DMS53 (cell line): ENCODE measurements around the gene NME3.
A peak's percentile ranks its signal among the peaks of the same experiment; 100 is the strongest.

Experiments
- DNase-seq: peaks from one replicate; lab custom pipeline; 2025; lab: John Stamatoyannopoulos, UW

The NME3 gene

GRCh38 chr16:1780677-1781072, 9.3 kb upstream of the NME3 start:
- no peak for DNase-seq

GRCh38 chr16:1779741-1780676, 8.7 kb upstream of the NME3 start:
- no peak for DNase-seq

GRCh38 chr16:1779234-1779701, 7.9 kb upstream of the NME3 start:
- no peak for DNase-seq

- no peak for DNase-seq
Observed at GRCh38 chr16:1778200-1779179, 7.1 kb upstream of the NME3 start.

- peak; percentile 20 for DNase-seq
Observed at GRCh38 chr16:1777375-1778199, 6.2 kb upstream of the NME3 start.

GRCh38 chr16:1776991-1777374, 5.6 kb upstream of the NME3 start:
- DNase-seq: no peak

GRCh38 chr16:1776672-1776955, 5.3 kb upstream of the NME3 start:
- DNase-seq: no peak

GRCh38 chr16:1775846-1776671, 4.7 kb upstream of the NME3 start:
- DNase-seq: no peak

GRCh38 chr16:1775006-1775845, 3.9 kb upstream of the NME3 start:
- DNase-seq: no peak

- DNase-seq: no peak
Observed at GRCh38 chr16:1774448-1774780, 3.1 kb upstream of the NME3 start.

GRCh38 chr16:1773703-1774447, 2.5 kb upstream of the NME3 start:
- peak; percentile 61 for DNase-seq

- peak; percentile 93 for DNase-seq
Observed at GRCh38 chr16:1772908-1773702, 1.8 kb upstream of the NME3 start, which contains the start of gene MRPS34. Gene MRPS34, minus strand, starts transcription at chr16:1773134. Its CDS starts 15 bp downstream, at chr16:1773119.

GRCh38 chr16:1772362-1772907, 1.1 kb upstream of the NME3 start, which contains the start of gene EME2:
Gene EME2, plus strand, starts transcription at chr16:1772810. Its CDS starts 418 bp downstream, at chr16:1773228.
- peak; percentile 74 for DNase-seq

- DNase-seq: peak; percentile 52
Observed at GRCh38 chr16:1771864-1772361, 570 bp upstream of the NME3 start.

- peak; percentile 97 for DNase-seq
Observed at GRCh38 chr16:1770328-1771187, 785 bp downstream of the NME3 start.

GRCh38 chr16:1769402-1770300, 1.7 kb downstream of the NME3 start:
- no peak for DNase-seq
